ENCODE measurements around the gene NOS1AP. TPM values are rescaled to one million over a fixed set of nuclear protein-coding genes. Genes with fewer than 3 reads are reported as not detected.
"Not testable (repeated sequence)": the region's sequence is repeated elsewhere in the genome, so short reads cannot be mapped to it uniquely, and the experiment has no call there.

The NOS1AP gene
- total RNA-seq, 2 experiments from 2014 or later, result not detected

- ChIA-PET POLR2A (no interaction called here), CTCF (ENCODE audit: unreplicated experiment) (no interaction called here)
- DNase-seq (ENCODE audit: low spot score), result no peak
Observed at GRCh38 chr1:162172311-162173102, 103.0 kb downstream of the NOS1AP start.

GRCh38 chr1:162173607-162174006 is 104.1 kb downstream of the NOS1AP start:
- intact Hi-C loops (cut with micrococcal nuclease; ENCODE audit: unreplicated experiment); H3K9me3 ChIP-seq (ENCODE audit: low read length); H3K79me2 ChIP-seq (ENCODE audit: insufficient read depth, low read depth, low read length); H4K20me1 ChIP-seq (ENCODE audit: insufficient read depth, low read length); H3K4me1 ChIP-seq (ENCODE audit: insufficient read depth, low read length, poor library complexity, severe bottlenecking); BruUV-seq (replicated peaks); H2AFZ ChIP-seq (ENCODE audit: low read length); H3K9me2 ChIP-seq (ENCODE audit: insufficient read depth, low read length); H3K4me3 ChIP-seq (ENCODE audit: low read depth, low read length, poor library complexity, severe bottlenecking); CTCF ChIA-PET (ENCODE audit: unreplicated experiment); DNase-seq (ENCODE audit: low spot score); POLR2A ChIA-PET; H3K4me2 ChIP-seq (ENCODE audit: low read length); H3K27ac ChIP-seq (ENCODE audit: low read depth, low read length, poor library complexity, severe bottlenecking); H3K36me3 ChIP-seq (ENCODE audit: insufficient read depth, low read length): not testable (repeated sequence)

More at GRCh38 chr1:162172311-162173102, 103.0 kb downstream of the NOS1AP start:
- intact Hi-C loops (cut with micrococcal nuclease; ENCODE audit: unreplicated experiment), result no loop called here
- Histone ChIP-seq H2AFZ (ENCODE audit: low read length) (no peak overlapping the region), H3K36me3 (ENCODE audit: insufficient read depth, low read length) (no peaks in the 10 kb centered on the region), H3K27ac (ENCODE audit: low read depth, low read length, poor library complexity, severe bottlenecking) (no peak overlapping the region), H3K79me2 (ENCODE audit: insufficient read depth, low read depth, low read length) (no peaks in the 10 kb centered on the region), H3K4me2 (ENCODE audit: low read length) (no peak overlapping the region), H3K4me1 (ENCODE audit: insufficient read depth, low read length, poor library complexity, severe bottlenecking) (no peaks in the 10 kb centered on the region), H3K4me3 (ENCODE audit: low read depth, low read length, poor library complexity, severe bottlenecking) (no peak overlapping the region), H4K20me1 (ENCODE audit: insufficient read depth, low read length) (no peaks in the 10 kb centered on the region), H3K9me2 (ENCODE audit: insufficient read depth, low read length) (no peaks in the 10 kb centered on the region), H3K9me3 (ENCODE audit: low read length) (no peaks in the 10 kb centered on the region)
- no TSS peak for BruUV-seq (replicated peaks)
- TF ChIP-seq EZH2phosphoT487 (IDR thresholded peaks at IDR 0.05; ENCODE audit: borderline replicate concordance, low read depth, low read length), result no peak
- TF ChIP-seq, protein P1, sequence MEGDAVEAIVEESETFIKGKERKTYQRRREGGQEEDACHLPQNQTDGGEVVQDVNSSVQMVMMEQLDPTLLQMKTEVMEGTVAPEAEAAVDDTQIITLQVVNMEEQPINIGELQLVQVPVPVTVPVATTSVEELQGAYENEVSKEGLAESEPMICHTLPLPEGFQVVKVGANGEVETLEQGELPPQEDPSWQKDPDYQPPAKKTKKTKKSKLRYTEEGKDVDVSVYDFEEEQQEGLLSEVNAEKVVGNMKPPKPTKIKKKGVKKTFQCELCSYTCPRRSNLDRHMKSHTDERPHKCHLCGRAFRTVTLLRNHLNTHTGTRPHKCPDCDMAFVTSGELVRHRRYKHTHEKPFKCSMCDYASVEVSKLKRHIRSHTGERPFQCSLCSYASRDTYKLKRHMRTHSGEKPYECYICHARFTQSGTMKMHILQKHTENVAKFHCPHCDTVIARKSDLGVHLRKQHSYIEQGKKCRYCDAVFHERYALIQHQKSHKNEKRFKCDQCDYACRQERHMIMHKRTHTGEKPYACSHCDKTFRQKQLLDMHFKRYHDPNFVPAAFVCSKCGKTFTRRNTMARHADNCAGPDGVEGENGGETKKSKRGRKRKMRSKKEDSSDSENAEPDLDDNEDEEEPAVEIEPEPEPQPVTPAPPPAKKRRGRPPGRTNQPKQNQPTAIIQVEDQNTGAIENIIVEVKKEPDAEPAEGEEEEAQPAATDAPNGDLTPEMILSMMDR (conservative IDR thresholded peaks at IDR 0.05; ENCODE audit: low read length), result no peak

DNA sequence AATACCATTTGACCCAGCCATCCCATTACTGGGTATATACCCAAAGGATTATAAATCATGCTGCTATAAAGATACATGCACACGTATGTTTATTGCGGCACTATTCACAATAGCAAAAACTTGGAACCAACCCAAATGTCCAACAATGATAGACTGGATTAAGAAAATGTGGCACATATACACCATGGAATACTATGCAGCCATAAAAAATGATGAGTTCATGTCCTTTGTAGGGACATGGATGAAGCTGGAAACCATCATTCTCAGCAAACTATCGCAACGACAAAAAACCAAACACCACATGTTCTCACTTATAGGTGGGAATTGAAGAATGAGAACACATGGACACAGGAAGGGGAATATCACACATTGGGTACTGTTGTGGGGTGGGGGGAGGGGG is 104.5 kb downstream of the NOS1AP start:
- DNase-seq (ENCODE audit: low spot score); H3K4me2 ChIP-seq (ENCODE audit: low read length); CTCF ChIA-PET (ENCODE audit: unreplicated experiment); H3K9me3 ChIP-seq (ENCODE audit: low read length); intact Hi-C loops (cut with micrococcal nuclease; ENCODE audit: unreplicated experiment); H3K4me1 ChIP-seq (ENCODE audit: insufficient read depth, low read length, poor library complexity, severe bottlenecking); H3K27ac ChIP-seq (ENCODE audit: low read depth, low read length, poor library complexity, severe bottlenecking); H2AFZ ChIP-seq (ENCODE audit: low read length); H3K36me3 ChIP-seq (ENCODE audit: insufficient read depth, low read length); H3K9me2 ChIP-seq (ENCODE audit: insufficient read depth, low read length); POLR2A ChIA-PET; H4K20me1 ChIP-seq (ENCODE audit: insufficient read depth, low read length); H3K79me2 ChIP-seq (ENCODE audit: insufficient read depth, low read depth, low read length); BruUV-seq (replicated peaks); H3K4me3 ChIP-seq (ENCODE audit: low read depth, low read length, poor library complexity, severe bottlenecking): not testable (repeated sequence)

Data from OCI-LY7 (cell line).